Skin of body (tissue), 2 donors: ENCODE measurements around the gene TRAPPC12. TPM values are rescaled to one million over a fixed set of nuclear protein-coding genes. Genes with fewer than 3 reads are reported as not detected.
"Not testable (repeated sequence)": the region's sequence is repeated elsewhere in the genome, so short reads cannot be mapped to it uniquely, and the experiment has no call there.

ENCODE experiments used
- DNase-seq: peaks from one replicate; lab custom pipeline; 2025; lab: John Stamatoyannopoulos, UW
- total RNA-seq: library from RNA; depleted of rRNA; stranded (reverse); fragments of >200 nt; gene quantifications from one replicate; pipeline ENCODE4 v1.2.3, GENCODE V29; 2014

The TRAPPC12 gene
- 62.9 TPM for total RNA-seq

- DNase-seq: peak; percentile 83
Measured at GRCh38 chr2:3379647-3380534, at the start of gene TRAPPC12. TRAPPC12 (plus strand) TSS chr2:3379694; CDS start chr2:3387624, 7,930 bp downstream.

GRCh38 chr2:3332133-3332532, 47.4 kb upstream of the TRAPPC12 start:
- no peak for DNase-seq

- DNase-seq: peak; percentile 80
Measured at GRCh38 chr2:3334392-3335345, 44.8 kb upstream of the TRAPPC12 start.

- no peak for DNase-seq
Measured at GRCh38 chr2:3336844-3337243, 42.6 kb upstream of the TRAPPC12 start.

GRCh38 chr2:3338340-3338739, 41.2 kb upstream of the TRAPPC12 start:
- no peak for DNase-seq

- DNase-seq: no peak
Measured at GRCh38 chr2:3340144-3340543, 39.4 kb upstream of the TRAPPC12 start.

GRCh38 chr2:3341336-3341735, 38.2 kb upstream of the TRAPPC12 start:
- no peak for DNase-seq

GRCh38 chr2:3342324-3342723, 37.2 kb upstream of the TRAPPC12 start:
- no peak for DNase-seq

GRCh38 chr2:3343012-3343411, 36.5 kb upstream of the TRAPPC12 start:
- DNase-seq: no peak

- no peak for DNase-seq
Measured at GRCh38 chr2:3344897-3345296, 34.6 kb upstream of the TRAPPC12 start.

GRCh38 chr2:3345621-3346020, 33.9 kb upstream of the TRAPPC12 start:
- no peak for DNase-seq

GRCh38 chr2:3348767-3349166, 30.7 kb upstream of the TRAPPC12 start:
- DNase-seq: no peak

GRCh38 chr2:3349211-3349693, 30.2 kb upstream of the TRAPPC12 start:
- no peak for DNase-seq

- DNase-seq: no peak
Measured at GRCh38 chr2:3354986-3355385, 24.5 kb upstream of the TRAPPC12 start.

GRCh38 chr2:3355951-3356569, 23.4 kb upstream of the TRAPPC12 start:
- no peak for DNase-seq

- DNase-seq: no peak
Measured at GRCh38 chr2:3356799-3357198, 22.7 kb upstream of the TRAPPC12 start.

GRCh38 chr2:3357446-3357845, 22.0 kb upstream of the TRAPPC12 start:
- DNase-seq: not testable (repeated sequence)

- no peak for DNase-seq
Measured at GRCh38 chr2:3357926-3358325, 21.6 kb upstream of the TRAPPC12 start.

- no peak for DNase-seq
Measured at GRCh38 chr2:3361518-3362389, 17.7 kb upstream of the TRAPPC12 start.

- DNase-seq: no peak
Measured at GRCh38 chr2:3365219-3365618, 14.3 kb upstream of the TRAPPC12 start.
